ENCODE data around the gene CAPN3.

DNA sequence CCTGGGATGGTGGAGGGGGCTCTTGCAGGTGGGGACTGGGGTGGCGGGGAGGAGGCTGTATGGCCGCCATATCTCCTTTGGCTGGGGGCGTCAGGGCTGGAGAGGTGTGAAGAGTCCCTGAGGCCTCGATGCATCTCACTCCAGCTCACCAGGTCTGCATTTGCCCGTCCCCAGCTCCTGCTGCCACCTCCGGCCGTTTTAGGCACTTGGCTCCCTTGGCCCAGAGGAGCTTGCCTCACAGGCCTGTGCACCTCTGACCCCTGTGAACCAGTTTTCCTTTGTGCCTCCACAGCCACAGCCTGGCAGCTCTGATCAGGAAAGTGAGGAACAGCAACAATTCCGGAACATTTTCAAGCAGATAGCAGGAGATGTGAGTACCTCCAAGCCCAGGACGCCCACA is 49.7 kb downstream of the CAPN3 start:
- TF ChIP-seq, protein P1, sequence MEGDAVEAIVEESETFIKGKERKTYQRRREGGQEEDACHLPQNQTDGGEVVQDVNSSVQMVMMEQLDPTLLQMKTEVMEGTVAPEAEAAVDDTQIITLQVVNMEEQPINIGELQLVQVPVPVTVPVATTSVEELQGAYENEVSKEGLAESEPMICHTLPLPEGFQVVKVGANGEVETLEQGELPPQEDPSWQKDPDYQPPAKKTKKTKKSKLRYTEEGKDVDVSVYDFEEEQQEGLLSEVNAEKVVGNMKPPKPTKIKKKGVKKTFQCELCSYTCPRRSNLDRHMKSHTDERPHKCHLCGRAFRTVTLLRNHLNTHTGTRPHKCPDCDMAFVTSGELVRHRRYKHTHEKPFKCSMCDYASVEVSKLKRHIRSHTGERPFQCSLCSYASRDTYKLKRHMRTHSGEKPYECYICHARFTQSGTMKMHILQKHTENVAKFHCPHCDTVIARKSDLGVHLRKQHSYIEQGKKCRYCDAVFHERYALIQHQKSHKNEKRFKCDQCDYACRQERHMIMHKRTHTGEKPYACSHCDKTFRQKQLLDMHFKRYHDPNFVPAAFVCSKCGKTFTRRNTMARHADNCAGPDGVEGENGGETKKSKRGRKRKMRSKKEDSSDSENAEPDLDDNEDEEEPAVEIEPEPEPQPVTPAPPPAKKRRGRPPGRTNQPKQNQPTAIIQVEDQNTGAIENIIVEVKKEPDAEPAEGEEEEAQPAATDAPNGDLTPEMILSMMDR (conservative IDR thresholded peaks at IDR 0.05): no peak
- no peak for TF ChIP-seq ZFX (IDR thresholded peaks at IDR 0.05)

Data from C4-2B (cell line).